ENCODE results near the gene ELSPBP1.
A peak's percentile ranks its signal among the peaks of the same experiment; 100 is the strongest.
"Not testable (repeated sequence)": the region's sequence is repeated elsewhere in the genome, so short reads cannot be mapped to it uniquely, and the experiment has no call there.

Gene ELSPBP1

DNA sequence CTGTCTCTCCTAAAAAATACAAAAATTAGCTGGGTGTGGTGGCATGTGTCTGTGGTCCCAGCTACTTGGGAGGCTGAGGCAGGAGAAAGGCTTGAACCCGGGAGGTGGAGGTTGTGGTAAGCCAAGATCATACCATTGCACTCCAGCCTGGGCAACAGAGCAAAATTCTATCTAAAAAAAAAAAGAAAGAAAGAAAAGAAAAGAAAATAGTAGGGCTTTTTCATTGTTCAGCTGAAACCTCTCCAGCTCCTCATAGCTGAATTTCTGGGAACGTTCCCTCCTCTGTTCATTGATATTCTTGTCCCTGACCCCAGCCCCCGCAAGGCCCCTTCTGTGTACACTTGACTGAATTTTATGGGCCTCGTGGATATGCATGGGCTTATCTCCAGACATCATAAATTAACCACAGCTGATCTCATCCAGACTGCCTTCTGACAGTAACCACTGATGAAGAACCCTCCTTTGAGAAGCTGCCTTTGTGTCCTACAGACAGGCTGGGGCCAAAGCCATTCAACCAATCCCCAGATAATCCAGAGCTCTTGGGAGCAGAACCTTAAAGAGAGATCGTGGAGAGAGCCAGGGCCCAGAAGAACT is at the start of gene ELSPBP1:
Gene ELSPBP1 (plus strand): TSS at position 424 of the 594 bp plus-strand sequence. CDS start 14,036 bp downstream, outside the sequence.
- no peak for DNase-seq

DNA sequence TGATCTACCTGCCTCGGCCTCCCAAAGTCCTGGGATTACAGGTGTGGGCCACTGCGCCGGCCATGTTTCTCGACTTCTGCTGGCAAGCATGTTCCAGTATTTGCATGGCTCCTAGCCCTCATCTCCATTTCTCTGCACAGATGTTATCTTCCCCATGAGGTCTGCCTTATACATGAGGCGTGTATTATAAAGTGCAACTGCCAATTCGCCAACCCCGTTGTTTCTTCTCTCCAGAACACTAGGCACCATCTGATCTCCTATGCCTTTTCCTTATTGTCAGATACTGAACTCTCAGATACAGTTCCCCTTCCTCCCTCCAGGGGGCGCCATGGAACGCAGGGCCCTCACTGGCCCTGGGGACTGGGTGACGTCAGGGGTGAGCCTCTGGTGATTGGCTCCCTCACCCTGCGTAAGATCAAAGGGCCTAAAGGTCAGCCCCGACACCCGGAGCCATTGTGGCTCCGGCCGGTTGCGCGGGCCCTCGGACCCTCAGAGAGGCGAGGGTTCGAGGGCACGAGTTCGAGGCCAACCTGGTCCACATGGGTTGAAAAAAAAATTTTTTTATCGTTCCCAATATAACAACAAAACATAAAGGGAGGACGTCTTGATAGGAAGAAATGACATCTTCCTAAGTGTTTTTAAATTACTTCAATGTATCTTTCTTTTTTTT is 44.4 kb upstream of the ELSPBP1 start:
- DNase-seq, result not testable (repeated sequence)

- not testable (repeated sequence) for DNase-seq
Observed at GRCh38 chr19:47952132-47952531, 42.3 kb upstream of the ELSPBP1 start.

DNA sequence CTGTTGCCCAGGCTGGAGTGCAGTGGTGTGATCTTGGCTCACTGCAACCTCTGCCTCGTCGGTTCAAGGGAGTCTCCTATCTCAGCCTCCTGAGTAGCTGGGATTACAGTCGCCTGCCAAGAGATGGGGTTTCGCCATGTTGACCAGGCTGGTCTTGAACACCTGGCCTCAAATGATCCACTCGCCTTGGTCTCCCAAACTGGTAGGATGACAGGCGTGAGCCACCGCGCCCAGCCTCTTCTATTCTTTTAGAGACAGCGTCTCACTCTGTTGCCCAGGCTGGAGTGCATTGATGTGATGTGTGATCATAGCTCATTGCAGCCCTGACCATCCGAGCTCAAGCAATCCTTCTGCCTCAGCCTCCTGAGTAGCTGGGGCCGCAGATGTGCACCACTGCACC is 38.5 kb upstream of the ELSPBP1 start:
- not testable (repeated sequence) for DNase-seq

- no peak for DNase-seq
Observed at GRCh38 chr19:47973529-47973928, 20.9 kb upstream of the ELSPBP1 start.

DNA sequence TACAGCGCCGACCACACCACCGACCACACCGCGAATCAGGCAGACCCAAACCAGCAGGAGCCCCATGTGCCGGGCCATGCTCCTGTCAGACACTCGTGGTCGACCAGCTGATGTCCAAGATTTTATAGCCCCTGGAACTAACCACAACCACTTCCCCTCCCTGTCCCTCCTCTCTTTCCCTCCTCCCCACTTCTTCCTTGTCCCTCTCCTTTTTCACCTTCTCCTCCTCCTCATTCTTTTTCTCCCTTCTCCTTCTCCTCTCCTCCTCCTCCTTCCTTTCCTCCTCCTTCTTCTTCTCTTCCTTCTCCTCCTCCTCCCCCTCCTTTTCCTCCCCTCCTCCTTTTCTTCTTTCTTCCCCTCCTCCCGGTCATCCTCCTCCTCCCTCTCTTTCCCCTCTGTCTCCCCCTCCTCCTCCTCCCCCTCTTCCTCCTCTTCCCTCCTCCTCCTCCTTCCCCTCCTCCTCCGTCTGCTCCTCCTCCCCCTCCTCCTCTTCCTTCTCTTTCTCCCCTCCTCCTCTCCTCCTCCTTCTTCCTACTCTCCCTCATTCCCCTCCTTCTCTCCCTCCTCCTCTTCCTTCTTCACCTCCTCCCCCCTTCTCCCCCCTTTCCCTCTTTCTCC is 3.1 kb upstream of the ELSPBP1 start:
- DNase-seq, result no peak

GRCh38 chr19:47992070-47992469 is 2.4 kb upstream of the ELSPBP1 start, which contains the start of gene BSPH1:
Gene BSPH1 (minus strand): TSS chr19:47992170. CDS start chr19:47992081, 89 bp downstream.
- no peak for DNase-seq

- DNase-seq, result no peak
Observed at GRCh38 chr19:47996230-47996727, 1.8 kb downstream of the ELSPBP1 start.

GRCh38 chr19:47998800-47999199 is 4.4 kb downstream of the ELSPBP1 start:
- no peak for DNase-seq

DNA sequence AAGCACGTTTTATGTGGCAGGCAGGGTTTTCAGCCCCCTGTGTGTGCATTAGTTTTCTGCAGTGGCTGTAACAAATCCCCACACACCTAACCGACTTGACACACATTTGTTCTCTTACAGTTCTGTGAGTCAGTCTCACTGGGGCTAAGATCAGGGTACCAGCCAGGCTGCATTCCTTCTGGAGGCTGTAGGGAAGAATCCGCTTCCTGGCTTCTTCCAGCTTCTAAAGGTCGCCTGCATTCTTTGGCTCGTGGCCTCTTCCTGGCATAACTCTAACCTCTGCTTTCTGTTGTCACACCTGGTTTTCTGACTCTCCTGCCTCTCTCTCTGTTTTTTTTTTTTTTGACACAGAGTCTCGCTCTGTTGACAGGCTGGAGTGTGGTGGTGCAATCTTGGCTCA is 6.4 kb downstream of the ELSPBP1 start:
- no peak for DNase-seq

- DNase-seq, result no peak
Observed at GRCh38 chr19:48004236-48004635, 9.8 kb downstream of the ELSPBP1 start.

- peak; percentile 4 for DNase-seq
Observed at GRCh38 chr19:48006762-48007161, 12.3 kb downstream of the ELSPBP1 start.

DNA sequence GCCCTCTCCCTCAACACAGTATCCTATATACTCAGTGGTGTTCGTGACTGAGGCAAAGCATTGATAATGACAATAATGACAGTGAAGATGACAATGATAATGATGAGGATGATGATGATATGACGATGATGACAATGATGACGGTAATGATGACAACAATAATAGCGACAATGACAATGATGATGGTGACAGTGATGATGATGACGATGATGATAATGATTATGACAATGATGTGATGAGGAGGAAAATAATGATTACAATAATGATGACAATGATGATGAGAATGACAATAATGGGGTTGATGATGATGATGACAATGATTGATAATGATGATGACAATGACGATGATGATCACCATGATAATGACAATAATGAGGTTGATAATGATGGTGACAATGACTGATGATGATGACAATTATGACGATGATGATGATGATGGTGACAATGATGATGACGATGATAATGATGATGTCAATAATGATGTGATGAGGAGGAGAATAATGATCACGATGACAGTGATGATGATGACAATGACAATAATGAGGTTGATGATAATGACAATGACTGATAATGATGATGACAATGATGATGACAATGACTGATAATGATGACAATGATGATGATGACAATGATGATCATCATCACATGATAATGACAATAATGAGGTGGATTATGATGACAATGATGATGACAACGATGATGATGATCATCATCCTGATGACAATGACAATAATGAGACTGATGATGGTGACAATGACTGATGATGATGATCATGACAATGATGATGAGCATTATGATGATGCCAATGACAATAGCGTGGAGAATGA is 16.7 kb downstream of the ELSPBP1 start:
- DNase-seq, result no peak

DNA sequence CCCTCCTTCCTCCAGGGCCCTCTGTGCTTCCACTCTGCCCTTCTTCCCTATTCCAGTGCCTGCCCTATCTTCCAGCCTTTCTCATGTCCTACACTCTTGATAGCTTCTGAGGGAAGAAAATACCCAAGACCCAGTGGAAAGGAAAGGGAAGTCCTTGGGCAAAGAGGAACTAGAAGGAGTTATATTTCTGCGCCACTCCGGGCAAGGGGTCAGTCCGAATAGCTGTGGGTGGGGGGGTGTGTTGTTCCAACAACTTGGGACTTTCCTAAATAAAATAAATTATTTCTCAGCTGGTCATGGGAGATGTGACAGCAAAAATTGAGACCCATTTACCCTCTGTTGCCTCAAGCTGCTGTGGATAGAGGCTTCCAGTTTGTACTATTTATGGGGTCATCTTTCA is 26.3 kb downstream of the ELSPBP1 start:
- DNase-seq, result no peak

GRCh38 chr19:48023011-48023410 is 28.6 kb downstream of the ELSPBP1 start:
- no peak for DNase-seq

- no peak for DNase-seq
Observed at GRCh38 chr19:48023518-48023917, 29.1 kb downstream of the ELSPBP1 start.

GRCh38 chr19:48025480-48025879 is 31.0 kb downstream of the ELSPBP1 start:
- DNase-seq, result no peak

DNA sequence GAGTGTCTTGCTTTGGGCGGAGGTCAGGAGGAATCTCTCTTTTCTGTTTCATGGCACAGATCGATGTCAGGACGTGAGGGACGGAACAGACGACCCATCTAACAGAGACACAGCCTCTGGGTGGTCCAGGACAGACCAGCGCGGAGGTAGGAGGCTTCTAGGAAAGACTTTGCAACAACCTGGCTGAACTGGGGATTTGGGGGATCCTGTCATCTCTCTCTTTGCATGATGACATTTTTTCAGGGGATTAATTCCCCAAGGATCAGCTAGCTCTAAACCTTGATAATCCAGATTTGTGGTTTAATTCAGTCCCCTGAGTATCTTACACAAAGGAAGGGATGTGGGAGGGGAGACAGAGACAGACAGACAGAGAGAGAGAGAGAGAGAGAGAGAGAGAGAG is 35.0 kb downstream of the ELSPBP1 start:
- no peak for DNase-seq

- DNase-seq, result no peak
Observed at GRCh38 chr19:48030073-48030472, 35.6 kb downstream of the ELSPBP1 start.

- no peak for DNase-seq
Observed at GRCh38 chr19:48033604-48034003, 39.2 kb downstream of the ELSPBP1 start.

- no peak for DNase-seq
Observed at GRCh38 chr19:48036765-48037164, 42.3 kb downstream of the ELSPBP1 start.

DNA sequence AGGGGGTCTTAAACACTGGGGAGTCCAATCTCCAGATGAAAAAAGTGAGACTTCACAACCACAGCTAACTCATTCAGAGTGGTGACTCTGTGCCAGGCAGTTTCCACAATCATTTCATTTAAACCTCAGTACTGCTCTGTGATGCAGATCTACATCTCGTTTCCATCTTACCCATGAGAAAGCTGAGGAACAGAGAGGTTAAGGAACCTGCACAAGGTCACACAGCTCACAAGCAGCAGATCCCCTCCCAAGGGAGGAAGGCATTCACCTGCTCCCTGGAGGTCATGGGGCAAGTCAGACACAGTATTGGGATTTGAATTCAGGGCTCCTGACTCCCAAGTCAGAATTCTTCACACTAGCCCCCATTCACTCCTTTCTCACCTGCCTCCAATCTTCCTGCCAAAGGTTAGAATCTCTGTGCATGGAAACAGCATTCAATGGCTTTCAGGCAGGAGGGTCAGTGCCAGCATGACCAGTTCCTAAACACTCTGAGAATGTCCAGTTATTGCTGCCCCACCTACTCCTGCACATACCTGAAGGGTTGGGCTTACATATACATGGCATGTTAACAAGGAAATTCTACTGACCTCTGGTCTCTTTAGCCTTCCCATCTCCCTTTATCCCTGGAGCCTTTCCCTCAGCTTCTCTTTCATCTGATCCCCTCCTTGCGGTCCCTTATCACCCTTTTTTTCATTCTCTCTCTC is 47.6 kb downstream of the ELSPBP1 start:
- DNase-seq, result no peak

Data from activated CD4-positive, alpha-beta T cell treated with anti-CD3 and anti-CD28 coated beads, Interleukin-10, Interleukin-2, amounts not matched to agents 100 ng/mL and 50 ng/mL, durations not matched to agents 16 hours and 8 hours (primary cell).